GM12865 (cell line): ENCODE data around the gene NAV1.

Experiments used
- DNase-seq: peaks from one replicate; pipeline ENCODE4 v3.0.0; 2010; ENCODE audit warnings: low read depth
- H3K4me3 ChIP-seq: 2 replicates; pipeline ENCODE4 v1.5.1; 2011; ENCODE audit warnings: mild to moderate bottlenecking, low read depth, low read length, control low read depth
- TF ChIP-seq, protein P1 (sequence below): IDR thresholded peaks from 2 replicates; pipeline ENCODE4 v1.5.1; 2011; ENCODE audit warnings: low read length, control low read depth, low read depth, inconsistent platforms; ENCODE audit not compliant: insufficient read depth; ENCODE audit errors: missing control alignments

NAV1 gene

DNA sequence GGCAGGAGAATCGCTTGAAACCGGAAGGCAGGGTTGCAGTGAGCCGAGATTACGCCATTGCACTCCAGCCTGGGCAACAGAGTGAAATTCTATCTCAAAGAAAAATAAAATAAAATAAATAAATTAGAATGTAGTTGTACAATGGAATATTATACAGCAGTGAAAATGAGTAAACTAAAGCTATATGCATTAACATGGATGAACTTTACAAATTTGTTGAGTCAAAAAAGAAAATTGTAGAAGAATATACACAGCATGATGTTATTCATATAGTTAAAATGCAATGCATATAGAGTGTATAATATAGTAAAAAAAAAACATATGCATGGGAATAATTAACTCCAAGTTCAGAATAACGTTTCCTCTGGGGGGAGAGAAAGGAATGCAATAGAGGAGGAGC lies 11.0 kb upstream of the NAV1 start:
- DNase-seq, result no peak
- H3K4me3 ChIP-seq, result no peak overlapping the region
- TF ChIP-seq, protein P1, sequence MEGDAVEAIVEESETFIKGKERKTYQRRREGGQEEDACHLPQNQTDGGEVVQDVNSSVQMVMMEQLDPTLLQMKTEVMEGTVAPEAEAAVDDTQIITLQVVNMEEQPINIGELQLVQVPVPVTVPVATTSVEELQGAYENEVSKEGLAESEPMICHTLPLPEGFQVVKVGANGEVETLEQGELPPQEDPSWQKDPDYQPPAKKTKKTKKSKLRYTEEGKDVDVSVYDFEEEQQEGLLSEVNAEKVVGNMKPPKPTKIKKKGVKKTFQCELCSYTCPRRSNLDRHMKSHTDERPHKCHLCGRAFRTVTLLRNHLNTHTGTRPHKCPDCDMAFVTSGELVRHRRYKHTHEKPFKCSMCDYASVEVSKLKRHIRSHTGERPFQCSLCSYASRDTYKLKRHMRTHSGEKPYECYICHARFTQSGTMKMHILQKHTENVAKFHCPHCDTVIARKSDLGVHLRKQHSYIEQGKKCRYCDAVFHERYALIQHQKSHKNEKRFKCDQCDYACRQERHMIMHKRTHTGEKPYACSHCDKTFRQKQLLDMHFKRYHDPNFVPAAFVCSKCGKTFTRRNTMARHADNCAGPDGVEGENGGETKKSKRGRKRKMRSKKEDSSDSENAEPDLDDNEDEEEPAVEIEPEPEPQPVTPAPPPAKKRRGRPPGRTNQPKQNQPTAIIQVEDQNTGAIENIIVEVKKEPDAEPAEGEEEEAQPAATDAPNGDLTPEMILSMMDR, result no peak

DNA sequence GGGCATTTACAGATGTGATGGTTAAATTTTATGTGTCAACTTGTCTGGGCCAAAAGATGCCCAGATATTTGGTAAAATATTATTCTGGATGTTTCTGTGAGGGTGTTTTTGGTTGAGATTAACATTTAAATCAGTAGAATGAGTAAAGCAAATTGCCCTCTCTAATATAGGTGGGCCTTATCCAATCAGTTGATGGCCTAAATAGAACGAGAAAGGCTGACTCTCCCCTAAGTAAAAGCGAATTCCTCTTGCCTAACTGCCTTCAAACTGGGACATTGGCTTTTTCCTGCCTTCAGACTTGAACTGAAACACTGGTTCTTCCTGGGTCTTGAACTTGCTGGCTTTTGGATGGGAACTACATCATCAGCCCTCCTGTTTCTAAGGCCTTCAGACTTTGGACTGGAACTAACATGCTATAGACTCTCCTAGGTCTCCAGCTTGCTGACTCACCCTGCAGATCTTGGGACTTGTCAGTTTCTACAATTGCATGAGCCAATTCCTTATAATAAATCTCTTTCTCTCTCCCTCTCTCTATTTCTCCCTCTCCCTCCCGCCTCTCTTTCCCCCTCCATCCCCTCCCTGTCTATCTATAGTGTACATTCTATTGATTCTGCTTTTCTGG lies 10.2 kb upstream of the NAV1 start:
- DNase-seq, result no peak
- no peak overlapping the region for H3K4me3 ChIP-seq
- TF ChIP-seq, protein P1, result no peak

DNA sequence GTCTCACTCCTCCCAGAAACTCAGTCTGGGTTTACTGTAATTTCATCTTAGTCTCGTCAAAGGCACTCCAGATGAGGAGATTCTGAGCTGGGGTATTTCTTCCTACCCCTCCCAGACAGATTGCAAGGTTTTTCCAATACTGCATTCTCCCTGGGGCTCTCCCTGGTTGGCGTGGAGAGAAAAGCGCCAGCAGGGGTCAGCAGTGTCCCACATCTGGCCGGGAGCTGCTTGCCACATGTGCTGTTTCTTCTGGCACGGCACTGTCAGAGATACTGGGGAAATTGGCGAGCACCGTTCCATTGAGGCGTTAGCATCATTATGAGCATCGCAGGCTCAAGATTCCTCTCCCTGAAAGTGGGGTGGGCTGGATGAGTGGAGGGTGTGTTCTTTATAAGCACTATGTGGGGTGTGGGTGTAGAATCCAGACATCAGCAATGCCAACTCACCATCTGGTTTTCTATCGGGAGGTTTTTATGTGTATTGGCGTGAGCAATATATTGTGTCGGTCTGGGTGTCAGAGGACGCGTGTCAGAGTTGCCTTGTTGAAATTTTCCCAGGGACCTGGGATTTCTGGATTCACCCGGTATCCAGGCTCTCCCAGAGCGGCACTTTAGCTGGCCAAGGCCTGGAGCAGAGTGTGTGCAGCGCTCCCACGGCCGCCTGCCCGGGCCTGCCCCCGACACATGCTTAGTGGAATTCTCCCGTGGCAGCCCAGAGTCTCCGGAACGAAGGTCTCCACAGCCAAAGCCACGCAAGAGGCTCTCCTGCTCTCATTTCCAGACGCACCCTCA lies 8.0 kb upstream of the NAV1 start:
- DNase-seq, result peak; percentile 53
- TF ChIP-seq, protein P1, result peak; percentile 61
- H3K4me3 ChIP-seq, result no peak overlapping the region

DNA sequence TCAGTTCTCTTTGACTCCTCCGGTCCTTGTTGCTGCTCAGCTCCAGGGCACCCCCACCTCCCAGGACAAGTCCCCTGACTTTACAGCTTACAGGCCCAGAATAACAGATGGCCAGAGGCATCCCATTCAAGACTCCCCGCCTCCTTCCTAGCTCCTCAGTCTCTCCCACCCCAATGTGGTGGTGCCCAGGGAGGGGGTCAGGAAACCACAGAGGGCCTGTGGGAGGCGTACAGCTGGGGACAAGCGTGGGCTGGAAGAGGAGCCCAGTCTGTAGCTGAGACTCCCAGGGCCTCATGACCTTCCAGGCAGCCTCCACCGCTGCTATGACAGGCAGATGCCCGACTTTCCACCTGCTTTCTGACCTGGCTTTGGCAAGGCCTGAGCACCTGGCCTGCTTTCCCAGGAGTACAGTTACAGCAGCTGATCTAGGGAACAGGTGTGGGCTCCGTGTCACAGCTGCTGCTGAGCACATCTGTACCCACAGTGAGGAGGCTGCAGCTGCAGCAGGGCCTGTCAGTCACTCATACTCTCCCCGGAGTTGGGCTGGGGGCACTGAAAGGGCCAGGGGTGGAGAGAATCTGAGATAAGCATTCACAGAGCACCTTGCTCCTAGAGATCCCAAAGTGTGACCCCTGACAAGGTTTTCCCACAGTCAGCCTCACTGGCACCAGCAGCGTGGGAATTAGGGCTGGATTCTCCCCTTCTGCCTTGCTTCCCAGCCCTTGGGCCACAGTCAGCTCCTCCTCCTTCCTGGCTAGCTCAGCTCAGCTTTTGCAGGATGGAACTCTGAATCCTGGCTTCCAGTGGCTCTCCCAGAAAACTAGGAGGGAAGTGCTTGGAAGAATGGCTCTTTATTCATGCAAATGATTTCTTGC lies 7.1 kb upstream of the NAV1 start:
- DNase-seq, result no peak
- TF ChIP-seq, protein P1, result no peak
- no peak overlapping the region for H3K4me3 ChIP-seq

DNA sequence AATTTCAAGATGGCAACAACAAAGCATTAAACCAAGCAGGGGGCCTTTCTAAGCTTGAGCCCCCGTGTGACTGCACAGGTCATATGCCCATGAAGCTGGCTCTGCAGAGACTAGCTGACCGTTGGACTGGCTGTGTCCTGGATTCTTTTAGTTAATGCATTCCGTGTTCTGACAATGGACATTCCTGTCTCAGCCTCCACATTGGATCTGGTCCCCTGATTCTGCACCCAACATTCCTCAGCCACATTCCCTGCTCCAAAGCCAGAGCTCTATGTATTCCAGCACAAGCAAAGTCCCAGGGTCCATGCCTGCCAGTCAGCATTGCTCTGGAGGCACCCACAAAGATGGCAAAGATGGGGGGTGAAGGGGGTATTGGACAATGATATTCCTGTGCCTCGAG lies 5.1 kb upstream of the NAV1 start:
- TF ChIP-seq, protein P1, result no peak

DNA sequence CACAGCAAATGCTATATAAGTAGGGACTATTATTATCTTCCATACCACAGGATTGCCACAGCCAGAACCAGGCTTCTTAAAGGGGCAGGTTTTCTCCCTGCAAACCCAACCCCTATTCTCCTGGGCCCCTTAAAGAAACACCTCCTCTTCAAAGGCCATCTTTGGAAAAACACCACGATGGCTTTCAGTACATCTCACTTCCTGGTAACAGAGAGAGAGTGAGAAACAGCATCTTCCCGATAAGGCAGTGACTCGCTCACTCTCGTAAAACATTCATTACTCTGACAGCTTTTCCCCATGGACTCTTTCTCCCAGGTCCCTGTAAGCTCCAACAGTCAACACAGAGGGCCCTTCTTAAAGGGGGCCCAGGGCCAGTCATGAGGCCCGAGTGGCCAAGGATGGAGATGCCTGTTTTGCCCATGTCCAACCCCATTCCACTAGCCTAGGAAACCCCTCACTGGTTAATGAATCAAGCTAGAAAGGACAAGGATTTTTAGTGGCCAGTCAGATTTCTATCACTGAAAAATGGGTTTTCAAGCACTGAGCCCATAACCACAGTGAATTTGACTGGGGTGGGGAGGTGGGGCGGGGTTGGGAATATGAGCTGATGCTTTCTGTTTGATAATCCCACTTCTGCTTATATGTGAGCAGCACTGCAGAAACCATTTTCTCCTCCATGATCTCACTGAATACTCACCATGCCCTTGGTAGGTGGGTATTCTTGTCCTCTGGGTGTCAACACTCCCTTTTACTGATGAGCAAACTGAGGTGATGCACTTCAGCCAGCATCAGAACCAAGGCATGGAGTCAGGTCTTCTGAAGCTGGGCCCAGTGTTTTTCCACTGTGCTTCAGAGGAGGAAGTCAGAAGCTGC lies 3.6 kb upstream of the NAV1 start:
- TF ChIP-seq, protein P1, result no peak
- H3K4me3 ChIP-seq, result no peak overlapping the region
- DNase-seq, result no peak

More for the DNA sequence above, 5.1 kb upstream of the NAV1 start:
- H3K4me3 ChIP-seq, result no peak overlapping the region
- DNase-seq, result no peak
